DOHH2 (cell line): ENCODE data around the gene CCDC51.

Experiments used
- H3F3A ChIP-seq: fragments of 200-600 bp; sonication (generic), shearing (Covaris generic); 2 replicates; pipeline ENCODE4 v1.6.0; 2016; ENCODE audit warnings: antibody characterized with exemption, mild to moderate bottlenecking; ENCODE audit not compliant: control insufficient read depth, insufficient read depth
- H3K27ac ChIP-seq: fragments of 200-600 bp; sonication (generic); 2 replicates; pipeline ENCODE4 v1.5.1; 2014; ENCODE audit warnings: low read depth, mild to moderate bottlenecking, low read length, moderate library complexity
- H3K27me3 ChIP-seq: fragments of 200-600 bp; sonication (generic); 2 replicates; pipeline ENCODE4 v1.6.1; 2014; ENCODE audit warnings: mild to moderate bottlenecking, low read length, mixed read lengths; ENCODE audit not compliant: control insufficient read depth
- H3K36me3 ChIP-seq: fragments of 200-600 bp; sonication (generic); 2 replicates; pipeline ENCODE4 v1.6.1; 2014; ENCODE audit warnings: mild to moderate bottlenecking, low read length, moderate library complexity, mixed read lengths; ENCODE audit not compliant: control insufficient read depth
- H3K4me1 ChIP-seq: fragments of 200-600 bp; sonication (generic); 2 replicates; pipeline ENCODE4 v1.6.1; 2014; ENCODE audit warnings: mild to moderate bottlenecking, low read length, mixed read lengths; ENCODE audit not compliant: control insufficient read depth
- H3K4me2 ChIP-seq: fragments of 200-600 bp; sonication (generic); 2 replicates; pipeline ENCODE4 v1.6.0; 2014; ENCODE audit warnings: mild to moderate bottlenecking, low read length, moderate library complexity
- H3K4me3 ChIP-seq: fragments of 200-600 bp; sonication (generic); 2 replicates; pipeline ENCODE4 v1.5.1; 2014; ENCODE audit warnings: mild to moderate bottlenecking, low read length, mixed read lengths
- H3K79me2 ChIP-seq: fragments of 200-600 bp; sonication (generic); 2 replicates; pipeline ENCODE4 v1.6.1; 2014; ENCODE audit warnings: mild to moderate bottlenecking, low read length, mixed read lengths; ENCODE audit not compliant: control insufficient read depth
- H3K9me2 ChIP-seq: fragments of 200-600 bp; sonication (generic); replicated peaks from 2 replicates; pipeline ENCODE4 v1.6.1; 2014; ENCODE audit warnings: mild to moderate bottlenecking, low read length, mixed read lengths; ENCODE audit not compliant: control insufficient read depth
- H3K9me3 ChIP-seq: fragments of 200-600 bp; sonication (generic); 2 replicates; pipeline ENCODE4 v1.6.1; 2014; ENCODE audit warnings: antibody characterized with exemption, low read length, mixed read lengths; ENCODE audit not compliant: control insufficient read depth, insufficient read depth
- H4K20me1 ChIP-seq: fragments of 200-600 bp; sonication (generic); 2 replicates; pipeline ENCODE4 v1.6.0; 2014; ENCODE audit warnings: low read depth, mild to moderate bottlenecking, antibody characterized with exemption, low read length, moderate library complexity; ENCODE audit not compliant: control insufficient read depth, insufficient read depth
- CTCF ChIP-seq: fragments of 200-600 bp; sonication (generic); IDR thresholded peaks from one replicate; pipeline ENCODE4 v1.5.1; 2014; ENCODE audit warnings: antibody characterized with exemption, mild to moderate bottlenecking, low read depth, low read length; ENCODE audit not compliant: poor library complexity, severe bottlenecking
- EZH2phosphoT487 ChIP-seq: fragments of 200-600 bp; sonication (generic); IDR thresholded peaks from 2 replicates; pipeline ENCODE4 v1.6.1; 2017; ENCODE audit warnings: borderline replicate concordance, mild to moderate bottlenecking, antibody characterized with exemption, low read length, moderate library complexity, mixed read lengths

Gene CCDC51

DNA sequence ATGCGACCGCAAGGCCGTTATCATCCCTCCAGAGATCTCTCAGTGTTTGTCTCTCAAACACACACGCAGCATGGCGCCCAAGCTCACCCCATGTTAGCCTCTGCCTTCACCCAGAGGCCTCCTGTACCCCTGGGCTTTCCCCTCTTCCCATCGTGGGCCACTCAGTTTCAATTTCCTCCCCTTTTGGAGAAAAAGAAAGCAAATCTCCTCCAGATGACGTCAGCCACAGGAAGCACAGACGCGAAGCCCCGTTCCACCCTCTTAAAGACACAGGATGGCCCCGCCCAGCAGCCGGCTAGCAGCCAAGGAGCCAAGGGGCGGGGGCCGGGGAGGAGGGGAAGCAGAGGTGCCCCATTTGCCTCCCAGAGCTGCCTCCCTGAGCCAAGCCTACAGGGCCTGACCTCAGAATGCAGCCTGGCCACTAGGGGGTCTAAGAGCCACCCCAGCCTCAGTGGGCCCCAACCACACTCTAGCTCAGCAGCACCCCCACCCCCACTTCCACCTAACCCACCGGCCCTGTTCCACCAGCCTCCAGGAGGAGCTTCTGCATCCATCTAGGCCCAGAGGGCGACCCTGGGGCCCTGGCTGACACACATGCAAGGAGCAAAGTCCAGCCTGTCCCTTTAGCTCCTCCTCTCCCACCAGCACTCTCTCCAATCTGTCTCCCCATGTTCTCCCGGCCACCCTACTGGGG, 33.2 kb upstream of the CCDC51 start:
- peak overlapping the region; percentile 90 for H3K27ac ChIP-seq

DNA sequence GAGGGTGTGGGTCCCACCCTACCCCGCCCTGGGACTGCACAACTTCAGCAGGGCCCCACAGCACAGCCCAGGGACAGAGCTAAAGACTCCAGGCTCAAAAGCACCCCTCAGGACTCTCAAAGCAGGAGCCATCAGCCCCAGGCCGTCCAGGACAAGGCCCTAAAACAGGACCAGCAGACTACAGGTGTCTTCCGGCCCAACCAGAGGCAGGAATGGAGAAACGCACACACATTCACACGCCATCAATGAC, 32.7 kb upstream of the CCDC51 start:
- peak overlapping the region; percentile 88 for H3K4me3 ChIP-seq
- H3K36me3 ChIP-seq, result peaks cover 38% of the 10 kb centered on the region
- no peaks in the 10 kb centered on the region for H3K27me3 ChIP-seq
- H3K79me2 ChIP-seq, result peaks cover 53% of the 10 kb centered on the region
- H3K4me2 ChIP-seq, result peak overlapping the region; percentile 97
- peak overlapping the region; percentile 90 for H3K27ac ChIP-seq
- H4K20me1 ChIP-seq, result no peaks in the 10 kb centered on the region
- no peaks in the 10 kb centered on the region for H3F3A ChIP-seq
- no peaks in the 10 kb centered on the region for H3K9me3 ChIP-seq
- no peak for TF ChIP-seq EZH2phosphoT487
- TF ChIP-seq CTCF, result no peak
- no peaks in the 10 kb centered on the region for H3K9me2 ChIP-seq
- peaks cover 64% of the 10 kb centered on the region for H3K4me1 ChIP-seq

More for the DNA sequence above, 33.2 kb upstream of the CCDC51 start:
- Histone ChIP-seq H3K4me3 (peak overlapping the region; percentile 88), H3K79me2 (peaks cover 49% of the 10 kb centered on the region), H3K27me3 (no peaks in the 10 kb centered on the region), H3K36me3 (peaks cover 33% of the 10 kb centered on the region), H3K4me2 (peak overlapping the region; percentile 97), H3F3A (no peaks in the 10 kb centered on the region), H3K9me2 (no peaks in the 10 kb centered on the region), H3K9me3 (no peaks in the 10 kb centered on the region), H3K4me1 (peaks cover 64% of the 10 kb centered on the region), H4K20me1 (no peaks in the 10 kb centered on the region)
- TF ChIP-seq CTCF (peak; percentile 87), EZH2phosphoT487 (no peak)

DNA sequence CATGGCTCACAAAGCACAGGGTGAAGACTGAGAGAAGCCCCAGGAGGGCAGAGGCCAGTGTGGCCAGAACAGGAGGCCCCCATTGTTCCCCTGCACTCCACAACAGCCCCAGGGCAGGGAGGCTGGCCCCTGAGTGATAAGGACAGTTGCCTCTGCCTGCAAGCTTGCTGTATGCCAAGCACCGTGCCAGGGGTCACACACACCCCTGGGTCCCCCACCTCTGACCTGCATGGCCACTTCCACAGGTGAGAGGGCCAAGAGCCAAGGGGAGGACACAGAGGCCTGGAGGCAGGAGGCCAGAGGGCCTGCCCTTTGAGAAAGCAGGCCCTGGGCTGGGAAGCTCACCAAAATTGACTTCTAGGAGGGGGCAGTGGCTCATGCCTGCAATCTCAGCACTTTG, 30.4 kb upstream of the CCDC51 start:
- Histone ChIP-seq H3F3A (no peaks in the 10 kb centered on the region), H3K9me3 (no peaks in the 10 kb centered on the region), H3K36me3 (peaks cover 59% of the 10 kb centered on the region), H3K27me3 (no peaks in the 10 kb centered on the region), H3K4me1 (peaks cover 73% of the 10 kb centered on the region), H3K9me2 (no peaks in the 10 kb centered on the region), H3K4me2 (peak overlapping the region; percentile 97), H3K4me3 (peak overlapping the region; percentile 37), H3K27ac (peak overlapping the region; percentile 45), H3K79me2 (peaks cover 71% of the 10 kb centered on the region), H4K20me1 (no peaks in the 10 kb centered on the region)
- TF ChIP-seq EZH2phosphoT487 (no peak), CTCF (no peak)
